GM23248 (cell line): ENCODE results near the gene WDR6.

Experiments
- EZH2 ChIP-seq: fragments of 200-600 bp; sonication (generic); IDR thresholded peaks from 2 replicates; pipeline ENCODE4 v1.6.1; 2018; ENCODE audit warnings: antibody characterized with exemption, mild to moderate bottlenecking; ENCODE audit not compliant: insufficient read depth, poor library complexity, severe bottlenecking
- EZH2phosphoT487 ChIP-seq: fragments of 200-600 bp; sonication (generic); IDR thresholded peaks from 2 replicates; pipeline ENCODE4 v1.6.1; 2018; ENCODE audit warnings: antibody characterized with exemption, moderate library complexity, mild to moderate bottlenecking, low read depth; ENCODE audit not compliant: insufficient read depth

- TF ChIP-seq EZH2 = no peak
- no peak for TF ChIP-seq EZH2phosphoT487
These were observed 46.3 kb upstream of the WDR6 start for GRCh38 chr3:48960841-48961413.
